ENCODE results near the gene SUCLG2. TPM values are rescaled to one million over a fixed set of nuclear protein-coding genes. Genes with fewer than 3 reads are reported as not detected.

The SUCLG2 gene
- total and polyA plus RNA-seq, 10 of the 15 experiments (the other 5 are each of a cell fraction or from before 2014, with no cell fraction given): 17.8 to 50.9 (median 37.2) TPM

- TF ChIP-seq SPI1 (IDR thresholded peaks at IDR 0.05; ENCODE audit: borderline replicate concordance, insufficient read depth, low read depth, low read length) (no peak), ATF7 (IDR thresholded peaks at IDR 0.05; ENCODE audit: low read depth) (no peak), CHD4 (IDR thresholded peaks at IDR 0.05) (no peak), FOXK2 (IDR thresholded peaks at IDR 0.05) (no peak), REST (IDR thresholded peaks at IDR 0.05; ENCODE audit: low read depth, low read length) (no peak), BMI1 (IDR thresholded peaks at IDR 0.05; ENCODE audit: borderline replicate concordance) (no peak), MXI1 (IDR thresholded peaks at IDR 0.05; ENCODE audit: low read depth, low read length) (no peak), KDM1A (IDR thresholded peaks at IDR 0.05; ENCODE audit: borderline replicate concordance) (no peak), TCF7 (IDR thresholded peaks at IDR 0.05; ENCODE audit: borderline replicate concordance) (no peak), NFXL1 (IDR thresholded peaks at IDR 0.05; ENCODE audit: borderline replicate concordance) (no peak)
These were observed 193.4 kb downstream of the SUCLG2 start (continued) for GRCh38 chr3:67460841-67461510.

- FAIRE-seq (no peak), ATAC-seq (no peak), DNase-seq (ENCODE audit: low read depth, low spot score) (no peak)
- no TSS peak for BruUV-seq (replicated peaks)
- Histone ChIP-seq H3K36me3 (ENCODE audit: control insufficient read depth in 2 of 2, insufficient read depth in 2 of 2, low read length in 1 of 2) (no peaks in the 10 kb centered on the region), H3K27ac (ENCODE audit: control insufficient read depth, insufficient read depth) (no peak overlapping the region), H3K27me3 (replicated peaks in 1 of 2; ENCODE audit: control insufficient read depth in 2 of 2, insufficient read depth in 2 of 2, low read length in 1 of 2) (no peaks in the 10 kb centered on the region), H3K4me2 (ENCODE audit: control insufficient read depth, insufficient read depth) (no peak overlapping the region), H3K4me1 (ENCODE audit: control insufficient read depth, insufficient read depth, low read length) (no peaks in the 10 kb centered on the region), H3K9me3 (replicated peaks; ENCODE audit: control insufficient read depth, insufficient read depth, low read length) (no peaks in the 10 kb centered on the region), H2AFZ (ENCODE audit: control insufficient read depth, low read depth, low read length) (no peak overlapping the region), H3K4me3 (no peak overlapping the region), H3K79me2 (ENCODE audit: control insufficient read depth, insufficient read depth, low read length) (no peaks in the 10 kb centered on the region), H3K9ac (ENCODE audit: control insufficient read depth, insufficient read depth, low read length) (no peak overlapping the region), H4K20me1 (ENCODE audit: control insufficient read depth, insufficient read depth) (no peaks in the 10 kb centered on the region)
- RAD21 ChIA-PET (ENCODE audit: unreplicated experiment): no interaction called here
- POLR2A ChIA-PET: interaction anchor here (0.5 to 0.7 kb wide), 2 partner anchors 19 to 182 kb away, joined by 3 to 4 read pairs; no protein-coding TSS in a partner anchor
- 93% methylated on average over 2 of the region's 2 CpGs for WGBS (ENCODE audit: insufficient coverage, insufficient replicate concordance, low lambda C conversion rate, missing lambda C conversion rate)
- intact Hi-C loops (cut with micrococcal nuclease; ENCODE audit: unreplicated experiment): no loop called here
- SMC1A ChIA-PET (ENCODE audit: uncharacterized antibody, unreplicated experiment): no interaction called here
- TF ChIP-seq RAD51 (IDR thresholded peaks at IDR 0.05) (no peak), SMARCA5 (IDR thresholded peaks at IDR 0.05) (no peak), PRDM15 (CRISPR knock-in tag; IDR thresholded peaks at IDR 0.05) (no peak), KDM1A (IDR thresholded peaks at IDR 0.05; ENCODE audit: borderline replicate concordance) (no peak), ZNF384 (IDR thresholded peaks at IDR 0.05; ENCODE audit: borderline replicate concordance, low read depth, low read length) (no peak)
- CTCF ChIA-PET: no interaction called here
- in situ Hi-C loops (cut with MboI): no loop called here
These were observed 194.6 kb downstream of the SUCLG2 start for GRCh38 chr3:67459796-67460195.
